CD4-positive, alpha-beta T cell (primary cell): Measurements from ENCODE around the gene ERICH4. TPM values are rescaled to one million over a fixed set of nuclear protein-coding genes. Genes with fewer than 3 reads are reported as not detected.

Experiments
- ATAC-seq: fragments of 200-7000 bp; cut with Tn5 transposase; one replicate; pipeline ENCODE4 v1.10.0; 2022; ENCODE audit warnings: mild to moderate bottlenecking; ENCODE audit not compliant: poor library complexity
- CTCF ChIA-PET: fragments of 350-600 bp; sonication (Branson Sonifier 250); formaldehyde crosslinking; loops from one replicate; lab custom pipeline; 2021; ENCODE audit warnings: antibody characterized with exemption, inconsistent platforms; lab: Charles Lee
- POLR2A ChIA-PET: fragments of 350-600 bp; sonication (Branson Sonifier 250); formaldehyde crosslinking; loops from one replicate; lab custom pipeline; 2021; ENCODE audit warnings: antibody characterized with exemption, inconsistent platforms; lab: Charles Lee
- DNase-seq, 14 experiments: peaks; one replicate each; pipeline ENCODE4 v3.0.0-alpha.2; 2013 to 2020; ENCODE audit warnings: mixed read lengths in 2 of 14
- H3K27ac ChIP-seq, 2 donors: one replicate each; pipeline versions ENCODE4 v1.5.1 to v1.7.0; 2013; ENCODE audit warnings: low read length in 2 of 2, low read depth in 1 of 2, mild to moderate bottlenecking in 1 of 2
- H3K27me3 ChIP-seq, 2 experiments: 1 replicate in 1 of 2; 2 replicates in 1 of 2; pipeline versions ENCODE4 v1.6.1 to v1.7.0; 2013; ENCODE audit warnings: low read length in 2 of 2, control low read depth in 1 of 2, mild to moderate bottlenecking in 1 of 2, moderate library complexity in 1 of 2; ENCODE audit not compliant: insufficient read depth in 2 of 2, control insufficient read depth in 1 of 2
- H3K36me3 ChIP-seq: one replicate; pipeline ENCODE4 v1.6.1; 2013; ENCODE audit warnings: low read length, control low read depth; ENCODE audit not compliant: insufficient read depth
- H3K4me1 ChIP-seq: one replicate; pipeline ENCODE4 v1.6.1; 2013; ENCODE audit warnings: low read length, control low read depth; ENCODE audit not compliant: insufficient read depth
- H3K4me3 ChIP-seq: one replicate; pipeline ENCODE4 v1.5.1; 2013; ENCODE audit warnings: mild to moderate bottlenecking, low read length, moderate library complexity
- H3K9me3 ChIP-seq, 2 experiments: 1 replicate in 1 of 2; 2 replicates in 1 of 2; pipeline versions ENCODE4 v1.6.1 to v1.7.0; 2013; ENCODE audit warnings: low read length in 2 of 2, mild to moderate bottlenecking in 2 of 2, control low read depth in 1 of 2, moderate library complexity in 1 of 2; ENCODE audit not compliant: control insufficient read depth in 1 of 2, insufficient read depth in 1 of 2
- H3K27ac Mint-ChIP-seq: one replicate; pipeline ENCODE4 v1.8.0; 2020; ENCODE audit warnings: mixed read lengths
- H3K27me3 Mint-ChIP-seq: one replicate; pipeline ENCODE4 v1.8.0; 2021; ENCODE audit warnings: mixed read lengths
- H3K36me3 Mint-ChIP-seq: one replicate; pipeline ENCODE4 v1.8.0; 2021; ENCODE audit warnings: low read depth, mixed read lengths
- H3K4me1 Mint-ChIP-seq: one replicate; pipeline ENCODE4 v1.8.0; 2021; ENCODE audit warnings: low read depth, mixed read lengths
- H3K4me3 Mint-ChIP-seq: one replicate; pipeline ENCODE4 v1.8.0; 2020; ENCODE audit warnings: mild to moderate bottlenecking, mixed read lengths
- H3K9me3 Mint-ChIP-seq: one replicate; pipeline ENCODE4 v1.8.0; 2020; ENCODE audit warnings: mixed read lengths
- intact Hi-C, 2 experiments: fragments of 100-400 bp; cut with DNase I in 1 of 2; cut with micrococcal nuclease in 1 of 2; formaldehyde crosslinking; loops; one replicate each; pipeline versions ENCODE4 v1.15.1 to v1.9.0; 2023 to 2025; cut with DNase I, micrococcal nuclease
- total RNA-seq, 174 experiments: library from RNA in 2 of 174; stranded (reverse) in 2 of 174; gene quantifications; one replicate each; pipeline ENCODE4 v1.2.3 and lab custom pipeline; 2021 to 2026
- TF ChIP-seq, protein P1 (sequence below): fragments of 200-600 bp; IDR thresholded peaks from one replicate; pipeline ENCODE4 v1.8.0; 2022; ENCODE audit warnings: antibody characterized with exemption, mild to moderate bottlenecking

The ERICH4 gene
- total RNA-seq, 2 experiments from 2014 or later, result not detected

GRCh38 chr19:41410336-41411054, 32.5 kb upstream of the ERICH4 start:
- intact Hi-C loops, result no loop called here
- no peak overlapping the region for H3K4me3 ChIP-seq
- Mint-ChIP-seq H3K27ac (no peak overlapping the region), H3K27me3 (no peaks in the 10 kb centered on the region), H3K4me1 (peaks cover 11% of the 10 kb centered on the region), H3K36me3 (peaks cover 47% of the 10 kb centered on the region), H3K9me3 (no peaks in the 10 kb centered on the region), H3K4me3 (no peak overlapping the region)
- POLR2A ChIA-PET, result no interaction called here
- TF ChIP-seq, protein P1, sequence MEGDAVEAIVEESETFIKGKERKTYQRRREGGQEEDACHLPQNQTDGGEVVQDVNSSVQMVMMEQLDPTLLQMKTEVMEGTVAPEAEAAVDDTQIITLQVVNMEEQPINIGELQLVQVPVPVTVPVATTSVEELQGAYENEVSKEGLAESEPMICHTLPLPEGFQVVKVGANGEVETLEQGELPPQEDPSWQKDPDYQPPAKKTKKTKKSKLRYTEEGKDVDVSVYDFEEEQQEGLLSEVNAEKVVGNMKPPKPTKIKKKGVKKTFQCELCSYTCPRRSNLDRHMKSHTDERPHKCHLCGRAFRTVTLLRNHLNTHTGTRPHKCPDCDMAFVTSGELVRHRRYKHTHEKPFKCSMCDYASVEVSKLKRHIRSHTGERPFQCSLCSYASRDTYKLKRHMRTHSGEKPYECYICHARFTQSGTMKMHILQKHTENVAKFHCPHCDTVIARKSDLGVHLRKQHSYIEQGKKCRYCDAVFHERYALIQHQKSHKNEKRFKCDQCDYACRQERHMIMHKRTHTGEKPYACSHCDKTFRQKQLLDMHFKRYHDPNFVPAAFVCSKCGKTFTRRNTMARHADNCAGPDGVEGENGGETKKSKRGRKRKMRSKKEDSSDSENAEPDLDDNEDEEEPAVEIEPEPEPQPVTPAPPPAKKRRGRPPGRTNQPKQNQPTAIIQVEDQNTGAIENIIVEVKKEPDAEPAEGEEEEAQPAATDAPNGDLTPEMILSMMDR, result no peak
- H3K27me3 ChIP-seq, result no peaks in the 10 kb centered on the region
- H3K36me3 ChIP-seq, result peaks cover 47% of the 10 kb centered on the region
- H3K9me3 ChIP-seq, result no peaks in the 10 kb centered on the region
- ATAC-seq (no peak), DNase-seq (no peak)
- H3K4me1 ChIP-seq, result peaks cover 15% of the 10 kb centered on the region
- H3K27ac ChIP-seq, result no peak overlapping the region
- CTCF ChIA-PET, result no interaction called here

GRCh38 chr19:41411100-41411967, 31.6 kb upstream of the ERICH4 start:
- H3K9me3 Mint-ChIP-seq, result no peaks in the 10 kb centered on the region
- H3K4me3 Mint-ChIP-seq, result no peak overlapping the region
- no peak for ATAC-seq
- no peaks in the 10 kb centered on the region for H3K27me3 Mint-ChIP-seq
- H3K4me1 Mint-ChIP-seq, result peaks cover 11% of the 10 kb centered on the region
- Histone ChIP-seq H3K36me3 (peaks cover 49% of the 10 kb centered on the region), H3K27ac (no peak overlapping the region), H3K9me3 (no peaks in the 10 kb centered on the region), H3K27me3 (no peaks in the 10 kb centered on the region), H3K4me1 (peaks cover 15% of the 10 kb centered on the region), H3K4me3 (no peak overlapping the region)
- no peak for DNase-seq
- intact Hi-C loops, result no loop called here
- H3K27ac Mint-ChIP-seq, result no peak overlapping the region
- ChIA-PET CTCF (no interaction called here), POLR2A (no interaction called here)
- TF ChIP-seq, protein P1, result no peak
- H3K36me3 Mint-ChIP-seq, result peaks cover 51% of the 10 kb centered on the region

- no peak overlapping the region for H3K27ac ChIP-seq
- no peak for ATAC-seq
- H3K4me1 ChIP-seq, result peaks cover 15% of the 10 kb centered on the region
- no peak for DNase-seq
- H3K9me3 ChIP-seq, result no peaks in the 10 kb centered on the region
- Mint-ChIP-seq H3K4me3 (no peak overlapping the region), H3K27me3 (no peaks in the 10 kb centered on the region), H3K36me3 (peaks cover 53% of the 10 kb centered on the region), H3K4me1 (peaks cover 11% of the 10 kb centered on the region), H3K27ac (no peak overlapping the region), H3K9me3 (no peaks in the 10 kb centered on the region)
- H3K36me3 ChIP-seq, result peaks cover 55% of the 10 kb centered on the region
- intact Hi-C loops, result no loop called here
- no peaks in the 10 kb centered on the region for H3K27me3 ChIP-seq
- no peak overlapping the region for H3K4me3 ChIP-seq
- POLR2A ChIA-PET, result no interaction called here
- CTCF ChIA-PET, result no interaction called here
- TF ChIP-seq, protein P1, result no peak
Observed at GRCh38 chr19:41411968-41412265, 31.0 kb upstream of the ERICH4 start.
